HUES48 (cell line): Measurements from ENCODE around the gene MAP4K2.

ENCODE experiments used
- H3K27ac ChIP-seq: one replicate; pipeline ENCODE4 v1.7.0; 2013; ENCODE audit warnings: low read depth, low read length, inconsistent platforms
- H3K27me3 ChIP-seq: 2 replicates; pipeline ENCODE4 v1.6.1; 2013; ENCODE audit warnings: mild to moderate bottlenecking, low read length; ENCODE audit not compliant: control insufficient read depth, insufficient read depth
- H3K36me3 ChIP-seq: 2 replicates; pipeline ENCODE4 v1.6.1; 2013; ENCODE audit warnings: low read length; ENCODE audit not compliant: control insufficient read depth, insufficient read depth
- H3K4me1 ChIP-seq: 2 replicates; pipeline ENCODE4 v1.6.1; 2013; ENCODE audit warnings: mild to moderate bottlenecking, low read length; ENCODE audit not compliant: control insufficient read depth, insufficient read depth
- H3K4me3 ChIP-seq: 2 replicates; pipeline ENCODE4 v1.5.1; 2013; ENCODE audit warnings: mild to moderate bottlenecking, low read depth, low read length
- H3K9ac ChIP-seq: 2 replicates; pipeline ENCODE4 v1.6.1; 2013; ENCODE audit warnings: mild to moderate bottlenecking, low read depth, low read length, moderate library complexity
- H3K9me3 ChIP-seq: 2 replicates; pipeline ENCODE4 v1.6.1; 2013; ENCODE audit warnings: low read length; ENCODE audit not compliant: control insufficient read depth, insufficient read depth

Gene MAP4K2

DNA sequence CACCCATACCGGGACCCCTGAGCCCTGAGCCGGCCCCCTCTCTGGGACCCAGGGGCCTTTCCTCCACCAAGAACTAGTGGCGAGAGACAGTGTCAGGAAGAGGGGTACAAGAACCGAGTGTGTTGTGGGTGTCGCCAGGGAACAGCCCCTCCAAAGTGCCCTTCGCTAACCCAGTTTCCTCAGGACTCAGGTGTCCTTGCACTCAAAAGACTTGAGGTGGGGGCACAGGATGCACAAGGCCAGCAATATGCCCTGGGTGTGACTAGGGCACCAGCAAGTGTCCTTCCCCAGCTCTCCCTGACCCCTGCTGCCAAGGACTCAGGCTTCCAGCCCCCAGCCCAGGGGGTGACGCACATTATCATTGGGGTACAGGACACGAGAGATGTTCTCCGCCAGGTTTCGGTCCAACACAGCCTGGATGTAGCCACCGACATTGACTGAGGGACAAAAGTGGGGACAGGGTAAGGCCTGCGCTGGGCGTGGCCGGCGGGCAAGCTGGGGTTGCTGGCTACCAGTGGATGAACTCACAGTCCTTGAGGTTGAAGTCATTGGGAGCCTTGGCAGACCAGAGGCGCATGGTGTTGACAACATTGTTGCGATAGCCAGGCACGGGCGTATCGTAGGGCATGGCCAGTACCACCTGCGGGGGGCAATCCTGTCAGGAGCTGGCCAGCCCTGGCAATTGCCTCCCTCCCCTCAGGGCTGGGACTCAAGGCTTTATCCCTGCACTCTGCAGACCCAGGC lies 47.9 kb downstream of the MAP4K2 start:
- Histone ChIP-seq H3K9me3 (no peaks in the 10 kb centered on the region), H3K4me3 (no peak overlapping the region), H3K36me3 (no peaks in the 10 kb centered on the region), H3K27me3 (no peaks in the 10 kb centered on the region), H3K9ac (no peak overlapping the region), H3K27ac (no peak overlapping the region), H3K4me1 (peaks cover 11% of the 10 kb centered on the region)

DNA sequence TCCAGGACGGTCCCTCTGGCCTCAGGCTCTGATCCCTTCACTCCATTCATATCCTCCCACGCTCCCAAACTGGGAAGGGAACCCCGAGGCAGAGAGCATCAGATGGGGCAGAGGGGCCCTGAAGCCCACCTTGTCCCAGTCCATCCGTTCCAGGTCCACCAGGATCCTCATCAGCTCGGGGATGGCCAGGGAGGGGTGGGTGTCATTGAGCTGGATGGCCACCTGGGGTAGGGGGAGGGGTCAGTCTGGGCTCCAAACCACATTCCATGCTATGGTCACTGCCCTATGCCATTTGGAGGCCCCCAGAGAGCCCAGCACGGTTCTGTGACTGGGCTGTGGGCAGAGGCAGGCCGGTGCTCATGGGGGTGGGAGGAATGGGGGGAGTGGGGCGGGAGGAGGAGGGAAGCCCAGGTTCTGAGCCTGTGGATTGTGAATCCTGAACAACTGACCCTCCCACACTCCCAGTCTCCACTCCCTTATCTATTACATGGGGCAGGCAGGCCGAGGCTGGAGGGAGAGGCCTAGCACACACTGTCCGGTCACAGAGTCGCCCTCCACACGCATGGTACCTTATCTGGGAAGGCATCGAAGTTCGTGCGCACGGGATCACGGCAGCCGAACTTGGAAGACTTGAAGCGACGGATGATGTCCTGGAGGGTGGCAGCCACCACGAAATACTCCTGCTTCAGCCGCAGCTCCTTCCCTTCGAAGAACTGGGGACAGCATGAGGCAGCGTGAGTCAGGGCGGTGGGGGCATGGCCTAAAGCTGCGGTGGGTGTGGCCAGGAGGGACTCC lies 48.7 kb downstream of the MAP4K2 start:
- no peak overlapping the region for H3K9ac ChIP-seq

DNA sequence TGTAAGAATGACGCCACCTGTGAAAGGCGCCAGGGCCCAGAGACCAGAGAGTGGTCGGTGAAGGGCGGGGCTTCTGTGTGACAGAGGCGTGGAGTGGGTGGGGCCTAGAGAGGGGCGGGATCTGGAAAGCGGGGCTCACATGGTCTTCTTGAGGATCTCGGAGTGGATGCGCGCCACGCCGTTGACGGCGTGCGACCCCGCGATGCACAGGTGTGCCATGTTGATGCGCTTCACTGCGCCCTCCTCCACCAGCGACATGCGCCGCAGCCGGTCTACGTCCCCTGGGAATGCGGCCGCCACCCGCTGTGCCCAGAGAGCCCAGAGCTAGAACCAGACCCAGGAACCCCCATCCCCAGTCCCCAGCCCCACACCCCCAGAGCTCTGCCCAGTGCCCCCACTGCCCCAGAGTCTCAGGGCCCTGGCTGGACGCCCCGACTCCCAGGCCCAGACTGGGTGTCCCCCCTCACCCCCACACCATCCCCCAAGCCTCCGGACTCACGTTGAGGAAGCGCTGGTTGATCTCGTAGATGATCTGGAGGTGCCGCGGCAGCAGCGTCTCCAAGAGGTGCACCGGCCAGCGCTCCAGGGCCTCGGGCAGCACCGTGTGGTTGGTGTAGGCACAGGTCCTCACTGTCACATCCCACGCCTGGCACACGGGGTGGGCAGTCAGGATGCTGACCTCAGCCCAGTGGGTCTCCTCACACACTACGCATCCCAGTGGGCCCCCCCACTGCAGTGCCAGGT lies 49.5 kb downstream of the MAP4K2 start:
- H3K36me3 ChIP-seq: no peaks in the 10 kb centered on the region
- H3K9me3 ChIP-seq: no peaks in the 10 kb centered on the region
- H3K27me3 ChIP-seq: no peaks in the 10 kb centered on the region
- no peak overlapping the region for H3K9ac ChIP-seq
- no peak overlapping the region for H3K27ac ChIP-seq
- H3K4me1 ChIP-seq: no peaks in the 10 kb centered on the region
- H3K4me3 ChIP-seq: no peak overlapping the region

More for the DNA sequence above, 48.7 kb downstream of the MAP4K2 start:
- Histone ChIP-seq H3K4me1 (peaks cover 4% of the 10 kb centered on the region), H3K9me3 (no peaks in the 10 kb centered on the region), H3K4me3 (no peak overlapping the region), H3K27ac (no peak overlapping the region), H3K36me3 (no peaks in the 10 kb centered on the region), H3K27me3 (no peaks in the 10 kb centered on the region)

DNA sequence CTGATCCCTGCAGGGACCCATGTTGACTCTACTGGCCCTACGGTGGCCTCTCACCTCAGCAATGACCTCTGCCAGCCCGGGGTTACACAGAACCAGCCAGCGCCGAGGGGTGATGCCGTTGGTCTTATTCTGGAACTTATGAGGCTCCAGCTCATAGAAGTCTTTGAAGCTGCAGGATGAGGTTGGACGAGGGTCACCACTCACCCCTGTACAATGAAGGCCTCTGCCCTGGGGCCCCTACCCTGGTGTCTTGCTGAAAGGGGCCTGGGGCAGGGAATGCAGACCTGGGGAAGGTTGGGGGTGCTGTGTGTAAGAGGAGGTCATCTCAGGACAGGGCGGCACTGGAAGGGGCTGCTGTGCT lies 50.0 kb downstream of the MAP4K2 start:
- Histone ChIP-seq H3K27me3 (no peaks in the 10 kb centered on the region), H3K9me3 (no peaks in the 10 kb centered on the region), H3K4me1 (no peaks in the 10 kb centered on the region), H3K27ac (no peak overlapping the region), H3K36me3 (no peaks in the 10 kb centered on the region), H3K9ac (no peak overlapping the region), H3K4me3 (no peak overlapping the region)

DNA sequence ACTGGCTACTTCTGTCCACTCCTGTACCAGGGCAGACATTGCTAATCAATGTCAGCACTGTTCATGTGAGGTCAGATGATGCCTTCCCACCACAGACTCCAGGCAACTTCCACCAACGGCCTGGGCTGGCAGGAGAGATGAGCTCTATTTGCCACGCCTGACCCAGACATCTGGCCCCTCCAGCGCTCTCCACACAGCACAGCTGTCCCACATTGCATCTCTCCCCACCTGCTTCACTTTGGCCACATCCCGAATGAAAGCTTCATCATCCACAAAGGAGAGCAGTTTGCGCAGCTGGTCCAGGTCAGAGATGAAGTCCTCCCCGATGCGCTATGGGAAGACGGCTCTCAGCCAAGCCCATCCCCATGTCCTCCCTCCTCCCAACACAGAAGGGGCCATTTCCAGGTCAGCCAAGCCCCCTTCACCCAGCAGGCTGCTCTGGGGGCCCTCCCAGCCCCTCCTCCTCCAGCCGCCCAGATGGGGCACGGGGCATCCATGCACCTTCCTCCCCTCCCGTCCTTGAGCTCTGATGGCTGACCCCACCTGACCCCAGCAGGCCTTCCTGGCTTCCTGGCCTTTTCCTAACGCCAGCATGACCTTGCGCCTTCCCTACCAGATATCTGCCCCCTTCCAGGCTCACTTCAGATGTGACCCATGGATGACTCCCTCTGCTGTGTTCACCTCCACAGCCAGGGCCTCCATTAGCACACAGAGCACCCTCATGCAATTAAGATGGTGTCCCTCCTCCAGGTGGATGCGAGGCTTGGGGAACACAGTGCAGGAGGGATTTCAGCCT lies 50.6 kb downstream of the MAP4K2 start:
- no peaks in the 10 kb centered on the region for H3K27me3 ChIP-seq
- no peaks in the 10 kb centered on the region for H3K9me3 ChIP-seq
- H3K27ac ChIP-seq: no peak overlapping the region
- H3K36me3 ChIP-seq: no peaks in the 10 kb centered on the region
- H3K4me1 ChIP-seq: no peaks in the 10 kb centered on the region
- no peak overlapping the region for H3K9ac ChIP-seq
- no peak overlapping the region for H3K4me3 ChIP-seq

DNA sequence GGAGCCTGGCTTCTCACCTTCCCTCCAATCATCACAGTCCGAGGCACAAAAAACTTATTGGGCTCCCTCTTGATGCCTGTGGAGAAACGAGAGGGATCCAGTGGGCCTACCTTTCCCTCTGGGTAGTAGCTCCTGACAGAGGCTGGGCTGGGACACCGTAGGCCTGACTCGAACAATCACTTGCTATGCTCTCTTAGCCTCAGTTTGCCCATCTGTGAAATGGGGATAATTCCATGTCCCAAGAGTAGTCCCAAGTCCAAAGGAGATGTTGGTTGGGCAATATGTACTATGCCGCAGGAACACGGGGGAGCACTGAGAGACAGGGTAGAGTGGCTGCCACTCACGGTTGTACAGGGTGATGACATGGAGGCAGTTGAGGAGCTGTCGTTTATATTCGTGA lies 51.4 kb downstream of the MAP4K2 start:
- Histone ChIP-seq H3K4me1 (no peaks in the 10 kb centered on the region), H3K27ac (no peak overlapping the region), H3K9me3 (no peaks in the 10 kb centered on the region), H3K36me3 (no peaks in the 10 kb centered on the region), H3K9ac (no peak overlapping the region), H3K27me3 (no peaks in the 10 kb centered on the region), H3K4me3 (no peak overlapping the region)

DNA sequence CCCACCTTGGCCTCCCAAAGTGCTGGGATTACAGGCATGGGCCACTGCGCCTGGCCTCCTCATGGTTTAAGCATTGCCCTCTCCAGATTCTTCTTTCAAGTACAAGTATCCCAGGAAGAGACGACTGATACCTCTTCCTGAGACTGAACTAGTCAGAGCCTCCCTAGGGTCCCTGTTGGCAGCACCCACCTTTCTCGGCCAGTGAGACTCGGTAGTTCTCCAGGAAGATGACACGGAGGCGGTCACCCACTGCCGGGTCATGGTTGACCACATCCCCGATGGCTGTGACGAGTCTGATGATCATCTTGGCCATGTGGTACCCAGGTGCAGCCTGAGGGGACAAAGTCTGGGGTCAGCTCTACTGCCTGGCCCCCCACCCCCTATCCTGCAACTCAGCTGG lies 51.9 kb downstream of the MAP4K2 start:
- H3K4me1 ChIP-seq: no peaks in the 10 kb centered on the region
- H3K9me3 ChIP-seq: no peaks in the 10 kb centered on the region
- no peaks in the 10 kb centered on the region for H3K27me3 ChIP-seq
- H3K36me3 ChIP-seq: no peaks in the 10 kb centered on the region
- H3K27ac ChIP-seq: no peak overlapping the region
- no peak overlapping the region for H3K4me3 ChIP-seq
- no peak overlapping the region for H3K9ac ChIP-seq

DNA sequence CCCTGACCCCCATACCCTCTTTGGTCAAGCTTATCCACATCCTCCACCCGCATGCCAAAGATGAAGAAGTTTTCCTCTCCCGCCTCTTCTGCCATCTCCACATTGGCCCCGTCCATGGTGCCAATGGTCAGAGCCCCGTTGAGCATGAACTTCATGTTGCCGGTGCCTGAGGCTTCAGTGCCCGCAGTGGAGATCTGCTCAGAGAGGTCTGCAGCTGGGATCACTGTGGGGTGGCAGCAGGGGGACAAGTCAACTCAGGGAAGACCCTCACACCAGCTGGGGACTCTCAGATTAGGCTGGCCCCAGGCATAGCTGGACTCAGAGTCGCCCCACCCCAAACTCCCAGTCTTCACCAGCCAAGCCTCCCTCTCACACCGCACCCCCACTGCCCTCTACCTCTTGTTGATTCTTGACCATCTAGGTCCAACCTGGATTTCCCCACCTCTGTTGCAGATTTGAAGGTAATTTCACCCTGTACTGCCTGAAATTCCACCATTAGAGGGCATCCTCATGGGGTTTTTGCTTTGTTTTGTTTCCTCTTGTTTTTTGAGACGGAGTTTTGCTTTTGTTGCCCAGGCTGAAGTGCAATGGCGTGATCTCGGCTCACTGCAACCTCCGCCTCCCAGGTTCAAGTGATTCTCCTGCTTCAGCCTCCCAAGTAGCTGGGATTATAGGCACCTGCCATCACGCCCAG lies 52.5 kb downstream of the MAP4K2 start:
- no peak overlapping the region for H3K4me3 ChIP-seq
- H3K4me1 ChIP-seq: no peaks in the 10 kb centered on the region

DNA sequence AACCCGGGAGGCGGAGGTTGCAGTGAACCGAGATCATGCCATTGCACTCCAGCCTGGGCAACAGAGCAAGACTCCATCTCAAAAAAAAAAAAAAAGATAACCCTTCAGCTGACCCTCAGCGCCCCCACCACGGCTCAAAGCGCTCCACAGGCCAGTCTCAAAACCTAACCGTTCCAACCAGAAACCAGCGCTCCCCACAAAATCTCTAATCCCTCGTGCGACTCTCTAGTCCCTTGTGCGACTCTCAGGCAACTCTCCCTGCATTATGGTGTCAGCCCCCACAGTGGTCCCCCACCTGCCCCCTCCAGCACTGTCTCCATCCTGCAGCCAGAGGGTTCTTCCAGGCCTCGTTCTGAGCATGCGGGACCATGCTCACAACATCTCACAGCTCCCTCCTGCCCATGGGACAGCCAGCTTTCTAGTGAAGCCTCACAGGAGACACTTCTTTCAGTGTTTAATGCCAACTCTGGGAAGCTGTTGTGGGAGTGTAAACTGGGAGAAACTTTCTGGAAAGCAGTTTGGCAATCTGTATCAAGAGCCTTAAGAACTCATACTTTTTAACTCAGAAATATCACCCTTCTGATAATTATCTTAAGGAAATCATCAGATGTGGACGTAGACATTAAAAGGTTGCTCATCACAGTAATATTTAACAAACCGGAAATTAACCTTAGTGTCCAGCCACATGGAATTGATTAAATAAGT lies 54.9 kb downstream of the MAP4K2 start:
- no peak overlapping the region for H3K9ac ChIP-seq
- no peaks in the 10 kb centered on the region for H3K36me3 ChIP-seq
- no peaks in the 10 kb centered on the region for H3K4me1 ChIP-seq
- no peak overlapping the region for H3K4me3 ChIP-seq
- peaks cover 13% of the 10 kb centered on the region for H3K27me3 ChIP-seq
- no peak overlapping the region for H3K27ac ChIP-seq
- H3K9me3 ChIP-seq: no peaks in the 10 kb centered on the region

More for the DNA sequence above, 52.5 kb downstream of the MAP4K2 start:
- H3K36me3 ChIP-seq: no peaks in the 10 kb centered on the region
- H3K27me3 ChIP-seq: no peaks in the 10 kb centered on the region
- no peaks in the 10 kb centered on the region for H3K9me3 ChIP-seq
- H3K27ac ChIP-seq: no peak overlapping the region
- H3K9ac ChIP-seq: no peak overlapping the region

DNA sequence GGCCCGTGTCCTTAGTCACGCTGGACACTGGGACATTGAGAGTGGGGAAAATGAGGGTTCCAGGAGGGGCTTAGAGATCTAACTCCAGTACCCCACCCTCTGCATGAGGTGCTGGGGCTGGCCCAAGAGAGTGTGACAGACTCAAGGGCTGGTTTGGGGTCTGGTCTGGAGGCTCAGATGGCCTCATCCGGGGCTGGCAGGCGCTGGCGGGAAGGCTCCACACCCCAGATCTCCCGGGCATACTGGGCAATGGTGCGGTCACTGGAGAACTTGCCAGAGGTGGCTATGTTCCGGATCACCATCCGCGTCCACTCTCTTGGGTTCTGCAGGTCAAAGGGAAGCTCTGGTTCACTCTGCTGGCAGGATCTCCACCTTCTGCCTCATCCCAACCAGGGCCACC lies 56.5 kb downstream of the MAP4K2 start:
- peaks cover 28% of the 10 kb centered on the region for H3K27me3 ChIP-seq
- H3K27ac ChIP-seq: no peak overlapping the region
- no peak overlapping the region for H3K9ac ChIP-seq
- no peaks in the 10 kb centered on the region for H3K36me3 ChIP-seq
- H3K4me1 ChIP-seq: peaks cover 8% of the 10 kb centered on the region
- no peaks in the 10 kb centered on the region for H3K9me3 ChIP-seq
- H3K4me3 ChIP-seq: no peak overlapping the region; the same call in 1 of the 2 replicates
